C4-2B (cell line): ENCODE measurements around the gene NPPA.

ENCODE experiments used
- ZFX ChIP-seq: fragments of 450-650 bp; IDR thresholded peaks from 2 replicates; pipeline ENCODE4 v1.6.1; 2017
- TF ChIP-seq, protein P1 (sequence below): fragments of 450-650 bp; conservative IDR thresholded peaks from 2 replicates; pipeline ENCODE4 v1.5.1; 2017; ENCODE audit warnings: mild to moderate bottlenecking

DNA sequence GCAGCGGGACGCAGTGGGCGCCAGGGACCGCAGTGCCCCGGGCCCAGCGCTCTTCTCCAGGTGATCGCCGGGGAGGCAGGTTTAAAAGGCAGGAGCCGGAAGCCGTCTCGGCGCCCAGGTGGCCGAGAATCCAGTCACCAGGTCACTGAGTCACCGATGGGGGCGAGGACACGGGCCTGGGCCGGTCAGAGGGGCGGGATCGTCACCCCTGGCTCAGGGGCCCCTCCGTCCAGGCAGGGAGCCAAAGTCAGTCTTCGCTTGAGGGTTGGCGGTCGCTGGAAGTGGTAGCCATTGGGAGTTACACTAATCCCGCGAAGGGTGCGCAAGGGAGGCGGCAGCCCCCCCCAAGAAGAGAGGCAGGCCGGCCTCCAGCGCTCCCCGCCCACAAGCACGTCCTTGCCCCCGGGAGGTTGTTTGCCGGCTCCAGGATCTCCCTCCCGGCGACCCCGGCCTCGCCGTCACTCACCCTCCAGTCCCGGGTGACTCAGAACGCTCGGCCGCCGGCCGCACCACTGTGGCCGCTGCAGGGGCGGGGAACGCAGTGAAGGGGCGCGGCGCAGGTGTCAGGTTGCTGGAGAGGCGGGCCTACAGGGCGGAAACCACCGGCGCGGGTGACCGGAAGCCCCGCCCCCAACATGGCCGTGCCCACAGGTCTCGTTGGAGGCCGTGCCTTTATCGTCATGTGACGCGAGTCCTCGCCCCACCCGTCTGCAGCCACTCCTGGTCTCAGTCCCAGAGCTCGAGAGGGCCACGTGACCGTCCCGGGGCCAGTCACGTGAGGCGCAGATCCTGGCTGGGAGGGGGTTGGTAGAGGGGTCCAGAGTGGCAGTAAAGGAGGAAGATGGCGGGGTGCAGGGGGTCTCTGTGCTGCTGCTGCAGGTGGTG is 41.9 kb downstream of the NPPA start, which contains the start of the genes CLCN6 and MTHFR:
- TF ChIP-seq, protein P1, sequence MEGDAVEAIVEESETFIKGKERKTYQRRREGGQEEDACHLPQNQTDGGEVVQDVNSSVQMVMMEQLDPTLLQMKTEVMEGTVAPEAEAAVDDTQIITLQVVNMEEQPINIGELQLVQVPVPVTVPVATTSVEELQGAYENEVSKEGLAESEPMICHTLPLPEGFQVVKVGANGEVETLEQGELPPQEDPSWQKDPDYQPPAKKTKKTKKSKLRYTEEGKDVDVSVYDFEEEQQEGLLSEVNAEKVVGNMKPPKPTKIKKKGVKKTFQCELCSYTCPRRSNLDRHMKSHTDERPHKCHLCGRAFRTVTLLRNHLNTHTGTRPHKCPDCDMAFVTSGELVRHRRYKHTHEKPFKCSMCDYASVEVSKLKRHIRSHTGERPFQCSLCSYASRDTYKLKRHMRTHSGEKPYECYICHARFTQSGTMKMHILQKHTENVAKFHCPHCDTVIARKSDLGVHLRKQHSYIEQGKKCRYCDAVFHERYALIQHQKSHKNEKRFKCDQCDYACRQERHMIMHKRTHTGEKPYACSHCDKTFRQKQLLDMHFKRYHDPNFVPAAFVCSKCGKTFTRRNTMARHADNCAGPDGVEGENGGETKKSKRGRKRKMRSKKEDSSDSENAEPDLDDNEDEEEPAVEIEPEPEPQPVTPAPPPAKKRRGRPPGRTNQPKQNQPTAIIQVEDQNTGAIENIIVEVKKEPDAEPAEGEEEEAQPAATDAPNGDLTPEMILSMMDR = no peak
- TF ChIP-seq ZFX = no peak
